HEK293 (cell line): Measurements from ENCODE around the gene PNPLA5.

Source experiments
- GLI4 ChIP-seq: fragments of 450-650 bp; formaldehyde crosslinking; IDR thresholded peaks from 2 replicates; pipeline ENCODE4 v1.5.1; 2016; ENCODE audit warnings: missing biosample characterization, missing genetic modification characterization
- HOXC10 ChIP-seq: sonication (generic); formaldehyde crosslinking; IDR thresholded peaks from 2 replicates; pipeline ENCODE4 v1.8.1; 2023; ENCODE audit warnings: mild to moderate bottlenecking, missing genetic modification reagents
- SALL2 ChIP-seq: fragments of 450-650 bp; formaldehyde crosslinking; IDR thresholded peaks from 2 replicates; pipeline ENCODE4 v1.5.0; 2017; ENCODE audit warnings: missing biosample characterization, mild to moderate bottlenecking, missing genetic modification characterization, borderline replicate concordance
- TCF7L2 ChIP-seq: IDR thresholded peaks from 2 replicates; pipeline ENCODE4 v1.6.1; 2011; ENCODE audit warnings: low read depth, mild to moderate bottlenecking, inconsistent platforms, low read length, moderate library complexity, borderline replicate concordance
- ZNF140 ChIP-seq: fragments of 450-650 bp; formaldehyde crosslinking; IDR thresholded peaks from 2 replicates; pipeline ENCODE4 v1.5.1; 2016; ENCODE audit warnings: missing biosample characterization, missing genetic modification characterization
- ZNF16 ChIP-seq: fragments of 450-650 bp; formaldehyde crosslinking; IDR thresholded peaks from 2 replicates; pipeline ENCODE4 v1.5.1; 2016; ENCODE audit warnings: low read depth, missing biosample characterization, missing genetic modification characterization
- ZNF24 ChIP-seq: fragments of 450-650 bp; formaldehyde crosslinking; IDR thresholded peaks from 2 replicates; pipeline ENCODE4 v1.5.1; 2016; ENCODE audit warnings: missing biosample characterization, missing genetic modification characterization
- ZNF280D ChIP-seq: fragments of 450-650 bp; formaldehyde crosslinking; IDR thresholded peaks from 2 replicates; pipeline ENCODE4 v1.5.1; 2016; ENCODE audit warnings: missing biosample characterization, missing genetic modification characterization
- ZNF354C ChIP-seq: fragments of 450-650 bp; formaldehyde crosslinking; IDR thresholded peaks from 2 replicates; pipeline ENCODE4 v1.5.1; 2016; ENCODE audit warnings: missing biosample characterization, missing genetic modification characterization, low read depth, borderline replicate concordance
- ZNF394 ChIP-seq: fragments of 450-650 bp; formaldehyde crosslinking; IDR thresholded peaks from 2 replicates; pipeline ENCODE4 v1.5.1; 2016; ENCODE audit warnings: missing biosample characterization, missing genetic modification characterization, mild to moderate bottlenecking, moderate library complexity, borderline replicate concordance
- ZNF423 ChIP-seq: fragments of 450-650 bp; formaldehyde crosslinking; IDR thresholded peaks from 2 replicates; pipeline ENCODE4 v1.5.1; 2016; ENCODE audit warnings: missing biosample characterization, missing genetic modification characterization
- ZNF513 ChIP-seq: fragments of 450-650 bp; IDR thresholded peaks from 2 replicates; pipeline ENCODE4 v1.5.1; 2018; ENCODE audit warnings: missing biosample characterization, missing genetic modification characterization
- ZNF621 ChIP-seq: fragments of 450-650 bp; formaldehyde crosslinking; IDR thresholded peaks from 2 replicates; pipeline ENCODE4 v1.5.1; 2017; ENCODE audit warnings: missing biosample characterization, missing genetic modification characterization
- ZNF704 ChIP-seq: fragments of 450-650 bp; formaldehyde crosslinking; IDR thresholded peaks from 2 replicates; pipeline ENCODE4 v1.5.1; 2016; ENCODE audit warnings: missing biosample characterization, missing genetic modification characterization
- ZNF747 ChIP-seq: fragments of 450-650 bp; formaldehyde crosslinking; IDR thresholded peaks from 2 replicates; pipeline ENCODE4 v1.5.1; 2016; ENCODE audit warnings: missing biosample characterization, missing genetic modification characterization
- TF ChIP-seq, protein P1 (sequence below): fragments of 450-650 bp; formaldehyde crosslinking; optimal IDR thresholded peaks from 2 replicates; pipeline ENCODE3; 2016; ENCODE audit warnings: missing biosample characterization, mild to moderate bottlenecking, missing genetic modification characterization
- TF ChIP-seq, protein P2 (sequence below): fragments of 450-650 bp; formaldehyde crosslinking; IDR thresholded peaks from 2 replicates; pipeline ENCODE4 v1.5.1; 2016; ENCODE audit warnings: missing biosample characterization, missing genetic modification characterization, low read depth
- TF ChIP-seq, protein P3 (sequence below): fragments of 450-650 bp; formaldehyde crosslinking; IDR thresholded peaks from 2 replicates; pipeline ENCODE4 v1.5.1; 2016; ENCODE audit warnings: missing biosample characterization, missing genetic modification characterization

PNPLA5 gene

GRCh38 chr22:43861529-43861928 is 30.3 kb downstream of the PNPLA5 start (continued):
- TF ChIP-seq, protein P1, sequence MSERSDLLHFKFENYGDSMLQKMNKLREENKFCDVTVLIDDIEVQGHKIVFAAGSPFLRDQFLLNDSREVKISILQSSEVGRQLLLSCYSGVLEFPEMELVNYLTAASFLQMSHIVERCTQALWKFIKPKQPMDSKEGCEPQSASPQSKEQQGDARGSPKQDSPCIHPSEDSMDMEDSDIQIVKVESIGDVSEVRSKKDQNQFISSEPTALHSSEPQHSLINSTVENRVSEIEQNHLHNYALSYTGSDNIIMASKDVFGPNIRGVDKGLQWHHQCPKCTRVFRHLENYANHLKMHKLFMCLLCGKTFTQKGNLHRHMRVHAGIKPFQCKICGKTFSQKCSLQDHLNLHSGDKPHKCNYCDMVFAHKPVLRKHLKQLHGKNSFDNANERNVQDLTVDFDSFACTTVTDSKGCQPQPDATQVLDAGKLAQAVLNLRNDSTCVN (tag by site-specific recombination) = no peak
- no peak for TF ChIP-seq HOXC10 (CRISPR knock-in tag)
- TF ChIP-seq, protein P2, sequence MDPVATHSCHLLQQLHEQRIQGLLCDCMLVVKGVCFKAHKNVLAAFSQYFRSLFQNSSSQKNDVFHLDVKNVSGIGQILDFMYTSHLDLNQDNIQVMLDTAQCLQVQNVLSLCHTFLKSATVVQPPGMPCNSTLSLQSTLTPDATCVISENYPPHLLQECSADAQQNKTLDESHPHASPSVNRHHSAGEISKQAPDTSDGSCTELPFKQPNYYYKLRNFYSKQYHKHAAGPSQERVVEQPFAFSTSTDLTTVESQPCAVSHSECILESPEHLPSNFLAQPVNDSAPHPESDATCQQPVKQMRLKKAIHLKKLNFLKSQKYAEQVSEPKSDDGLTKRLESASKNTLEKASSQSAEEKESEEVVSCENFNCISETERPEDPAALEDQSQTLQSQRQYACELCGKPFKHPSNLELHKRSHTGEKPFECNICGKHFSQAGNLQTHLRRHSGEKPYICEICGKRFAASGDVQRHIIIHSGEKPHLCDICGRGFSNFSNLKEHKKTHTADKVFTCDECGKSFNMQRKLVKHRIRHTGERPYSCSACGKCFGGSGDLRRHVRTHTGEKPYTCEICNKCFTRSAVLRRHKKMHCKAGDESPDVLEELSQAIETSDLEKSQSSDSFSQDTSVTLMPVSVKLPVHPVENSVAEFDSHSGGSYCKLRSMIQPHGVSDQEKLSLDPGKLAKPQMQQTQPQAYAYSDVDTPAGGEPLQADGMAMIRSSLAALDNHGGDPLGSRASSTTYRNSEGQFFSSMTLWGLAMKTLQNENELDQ (tag by site-specific recombination) = no peak
- no peak; the same call in 1 of the 2 replicates for TF ChIP-seq ZNF280D (tag by site-specific recombination)
- no peak for TF ChIP-seq ZNF513 (tag by site-specific recombination)
- TF ChIP-seq ZNF423 (tag by site-specific recombination) = no peak
- no peak for TF ChIP-seq ZNF747 (tag by site-specific recombination)
- TF ChIP-seq, protein P3, sequence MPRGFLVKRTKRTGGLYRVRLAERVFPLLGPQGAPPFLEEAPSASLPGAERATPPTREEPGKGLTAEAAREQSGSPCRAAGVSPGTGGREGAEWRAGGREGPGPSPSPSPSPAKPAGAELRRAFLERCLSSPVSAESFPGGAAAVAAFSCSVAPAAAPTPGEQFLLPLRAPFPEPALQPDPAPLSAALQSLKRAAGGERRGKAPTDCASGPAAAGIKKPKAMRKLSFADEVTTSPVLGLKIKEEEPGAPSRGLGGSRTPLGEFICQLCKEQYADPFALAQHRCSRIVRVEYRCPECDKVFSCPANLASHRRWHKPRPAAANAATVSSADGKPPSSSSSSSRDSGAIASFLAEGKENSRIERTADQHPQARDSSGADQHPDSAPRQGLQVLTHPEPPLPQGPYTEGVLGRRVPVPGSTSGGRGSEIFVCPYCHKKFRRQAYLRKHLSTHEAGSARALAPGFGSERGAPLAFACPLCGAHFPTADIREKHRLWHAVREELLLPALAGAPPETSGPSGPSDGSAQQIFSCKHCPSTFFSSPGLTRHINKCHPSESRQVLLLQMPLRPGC (tag by site-specific recombination) = 0 out of 2 replicates have a peak, but pooled peaks have one; percentile 9
- TF ChIP-seq ZNF621 = no peak
- no peak for TF ChIP-seq TCF7L2
- TF ChIP-seq ZNF16 = no peak
- TF ChIP-seq GLI4 (tag by site-specific recombination) = no peak
- no peak for TF ChIP-seq ZNF24 (tag by site-specific recombination)
- no peak for TF ChIP-seq ZNF394 (tag by site-specific recombination)
- no peak for TF ChIP-seq SALL2 (tag by site-specific recombination)
- TF ChIP-seq ZNF704 = no peak
- no peak for TF ChIP-seq ZNF140
- no peak for TF ChIP-seq ZNF354C (tag by site-specific recombination)
